LNCaP clone FGC (cell line): ENCODE results near the gene GNAO1.

ENCODE experiments used
- DNase-seq: peaks from one replicate; pipeline ENCODE4 v3.0.0-alpha.2; 2011; ENCODE audit warnings: low read depth
- H3K4me3 ChIP-seq: 2 replicates; pipeline ENCODE4 v1.5.1; 2011; ENCODE audit warnings: mild to moderate bottlenecking, low read depth, low read length, control low read depth
- TF ChIP-seq, protein P1 (sequence below): IDR thresholded peaks from 2 replicates; pipeline ENCODE4 v1.5.1; 2012; ENCODE audit warnings: mild to moderate bottlenecking; ENCODE audit not compliant: control insufficient read depth, insufficient read depth; ENCODE audit errors: extremely low read depth

The GNAO1 gene

DNA sequence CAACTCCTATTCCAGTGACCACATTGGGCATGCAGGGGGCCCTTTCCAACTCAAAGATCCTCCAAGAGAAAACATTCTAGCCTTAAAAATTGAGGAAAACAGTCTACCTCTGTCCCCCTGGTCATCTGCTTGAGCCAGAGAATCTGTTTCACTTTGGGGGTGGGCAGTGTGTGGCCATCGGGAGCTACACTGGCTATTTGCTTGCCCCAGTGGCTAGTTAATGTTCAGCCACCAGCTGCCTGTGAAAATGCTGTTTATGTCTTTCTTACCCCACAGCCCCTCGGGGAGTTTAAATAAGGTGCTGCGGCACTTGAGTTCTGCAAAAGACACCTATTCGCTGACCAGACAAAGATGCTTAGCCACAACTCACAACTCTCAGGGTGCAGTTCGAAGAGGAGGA lies 43.4 kb downstream of the GNAO1 start:
- H3K4me3 ChIP-seq, result no peak overlapping the region
- TF ChIP-seq, protein P1, sequence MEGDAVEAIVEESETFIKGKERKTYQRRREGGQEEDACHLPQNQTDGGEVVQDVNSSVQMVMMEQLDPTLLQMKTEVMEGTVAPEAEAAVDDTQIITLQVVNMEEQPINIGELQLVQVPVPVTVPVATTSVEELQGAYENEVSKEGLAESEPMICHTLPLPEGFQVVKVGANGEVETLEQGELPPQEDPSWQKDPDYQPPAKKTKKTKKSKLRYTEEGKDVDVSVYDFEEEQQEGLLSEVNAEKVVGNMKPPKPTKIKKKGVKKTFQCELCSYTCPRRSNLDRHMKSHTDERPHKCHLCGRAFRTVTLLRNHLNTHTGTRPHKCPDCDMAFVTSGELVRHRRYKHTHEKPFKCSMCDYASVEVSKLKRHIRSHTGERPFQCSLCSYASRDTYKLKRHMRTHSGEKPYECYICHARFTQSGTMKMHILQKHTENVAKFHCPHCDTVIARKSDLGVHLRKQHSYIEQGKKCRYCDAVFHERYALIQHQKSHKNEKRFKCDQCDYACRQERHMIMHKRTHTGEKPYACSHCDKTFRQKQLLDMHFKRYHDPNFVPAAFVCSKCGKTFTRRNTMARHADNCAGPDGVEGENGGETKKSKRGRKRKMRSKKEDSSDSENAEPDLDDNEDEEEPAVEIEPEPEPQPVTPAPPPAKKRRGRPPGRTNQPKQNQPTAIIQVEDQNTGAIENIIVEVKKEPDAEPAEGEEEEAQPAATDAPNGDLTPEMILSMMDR, result no peak
- DNase-seq, result no peak

DNA sequence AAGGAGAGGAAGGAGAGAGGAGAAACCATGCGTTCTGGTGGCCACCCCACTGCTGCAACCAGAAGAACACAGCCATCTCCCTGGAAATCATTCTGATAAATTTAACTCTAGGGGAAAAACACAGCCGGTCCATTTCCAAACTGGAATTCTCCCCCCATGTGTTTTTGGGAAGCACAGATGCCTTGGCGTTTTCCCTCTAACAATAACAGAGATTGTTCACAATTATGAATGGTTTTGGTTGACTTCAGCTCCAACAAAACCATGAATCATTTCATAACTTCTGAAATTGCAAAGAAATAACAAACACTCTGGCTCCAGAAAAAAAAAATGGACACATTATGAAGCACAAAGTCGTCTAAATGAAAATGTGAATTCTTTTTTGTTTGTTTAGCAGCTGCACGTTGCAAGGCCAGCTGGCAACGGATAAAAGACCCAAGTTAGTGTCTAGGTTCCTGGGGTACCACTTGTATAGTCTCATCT lies 46.2 kb downstream of the GNAO1 start:
- TF ChIP-seq, protein P1, result no peak
- H3K4me3 ChIP-seq, result no peak overlapping the region
- DNase-seq, result no peak

DNA sequence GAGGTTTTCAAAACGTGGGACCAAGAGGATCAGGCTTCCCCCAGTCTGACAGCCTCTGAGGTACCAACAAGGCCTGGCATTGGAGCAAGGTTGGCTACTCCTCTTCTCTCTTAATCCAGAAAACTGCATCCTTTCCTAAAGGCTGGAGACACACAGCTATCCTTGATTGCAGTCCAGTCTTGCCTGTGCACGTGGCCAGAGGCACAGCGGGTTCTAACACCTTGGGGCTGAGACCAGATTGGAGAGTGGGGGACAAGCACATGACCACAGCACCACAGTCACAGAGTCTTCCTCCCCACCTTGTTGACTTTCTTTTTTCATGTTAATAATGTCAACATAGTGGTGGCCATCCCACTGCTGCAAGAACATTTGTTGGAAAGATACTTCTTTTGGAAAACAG lies 46.9 kb downstream of the GNAO1 start:
- TF ChIP-seq, protein P1, result no peak
- no peak for DNase-seq
- no peak overlapping the region for H3K4me3 ChIP-seq

DNA sequence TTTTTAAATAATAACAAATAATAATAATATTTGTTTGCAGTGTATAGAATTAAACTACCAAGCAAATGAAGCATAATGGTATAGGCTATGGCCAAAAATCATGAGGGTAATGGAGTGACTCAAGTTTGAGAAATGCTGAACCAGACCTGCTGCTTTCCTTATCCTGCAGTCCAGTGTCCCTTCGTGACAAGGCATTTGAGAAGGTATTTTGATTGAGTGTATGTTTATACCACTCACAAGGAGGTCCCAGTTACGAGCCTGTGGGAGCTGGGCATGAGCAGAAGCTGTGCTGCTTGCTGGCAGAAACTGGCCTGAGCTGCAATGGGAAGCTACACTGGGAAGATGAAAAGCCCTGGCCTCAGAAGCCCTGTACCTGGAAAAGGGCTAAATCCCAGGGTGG lies 50.3 kb downstream of the GNAO1 start:
- TF ChIP-seq, protein P1, result no peak
- H3K4me3 ChIP-seq, result no peak overlapping the region
- no peak for DNase-seq

DNA sequence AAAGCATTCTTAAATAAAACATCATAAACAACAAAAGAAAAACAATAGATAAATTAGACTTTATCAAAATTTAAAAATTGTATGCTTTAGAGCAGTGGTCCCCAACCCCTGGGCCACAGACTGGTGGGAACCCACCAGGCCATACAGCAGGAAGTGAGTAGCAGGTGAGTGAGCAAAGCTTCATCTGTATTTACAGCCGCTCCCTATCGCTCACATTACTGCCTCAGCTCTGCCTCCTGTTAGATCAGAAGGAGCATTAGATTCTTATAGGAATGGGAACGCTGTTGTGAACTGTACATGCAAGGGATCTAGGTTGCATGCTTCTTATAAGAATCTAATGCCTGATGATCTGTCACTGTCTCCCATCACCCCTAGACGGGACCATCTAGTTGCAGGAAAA lies 51.5 kb downstream of the GNAO1 start:
- no peak overlapping the region for H3K4me3 ChIP-seq
- DNase-seq, result no peak
- TF ChIP-seq, protein P1, result no peak

DNA sequence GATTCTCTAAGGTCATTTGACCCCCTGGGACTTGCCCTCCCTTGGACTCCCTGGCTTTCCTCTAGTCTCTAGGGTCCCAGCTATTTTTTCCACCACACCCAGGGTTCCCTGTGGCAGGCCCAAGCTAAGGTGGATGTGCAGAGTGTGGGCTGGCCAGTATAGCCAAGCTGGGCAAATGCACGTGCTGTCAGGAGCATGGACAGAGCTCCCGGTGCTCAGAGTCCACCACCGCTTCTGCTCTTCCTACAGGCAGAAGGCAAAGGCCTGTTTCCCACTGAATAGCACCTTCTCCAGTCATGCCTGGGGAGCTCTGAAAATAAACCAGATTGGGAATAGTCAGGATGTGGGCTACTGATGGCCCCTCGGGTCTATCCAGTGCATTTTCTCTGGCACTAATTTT lies 53.3 kb downstream of the GNAO1 start:
- H3K4me3 ChIP-seq, result no peak overlapping the region
- DNase-seq, result no peak
- TF ChIP-seq, protein P1, result no peak

DNA sequence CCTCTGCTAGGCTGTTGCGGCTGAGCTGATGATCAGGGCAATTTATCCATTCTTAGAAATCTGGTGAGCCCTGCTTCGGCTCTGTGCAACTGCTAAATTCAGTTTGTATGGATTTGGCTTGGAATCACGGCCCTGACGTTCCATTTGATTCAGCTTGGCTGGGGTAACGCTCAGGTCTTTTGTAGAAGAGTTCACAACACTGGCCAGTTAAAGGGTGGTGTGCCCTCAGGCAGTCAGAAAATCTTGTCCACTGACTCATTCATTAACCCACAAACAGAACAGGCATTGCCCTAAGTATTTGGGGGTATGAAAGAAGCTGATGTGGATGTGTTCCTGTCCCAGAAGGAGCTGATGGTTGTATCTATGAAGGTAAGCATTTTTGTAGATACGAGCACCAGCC lies 53.9 kb downstream of the GNAO1 start:
- TF ChIP-seq, protein P1, result no peak
- H3K4me3 ChIP-seq, result no peak overlapping the region
- DNase-seq, result no peak
